ENCODE data around the gene DDX56.

DNA sequence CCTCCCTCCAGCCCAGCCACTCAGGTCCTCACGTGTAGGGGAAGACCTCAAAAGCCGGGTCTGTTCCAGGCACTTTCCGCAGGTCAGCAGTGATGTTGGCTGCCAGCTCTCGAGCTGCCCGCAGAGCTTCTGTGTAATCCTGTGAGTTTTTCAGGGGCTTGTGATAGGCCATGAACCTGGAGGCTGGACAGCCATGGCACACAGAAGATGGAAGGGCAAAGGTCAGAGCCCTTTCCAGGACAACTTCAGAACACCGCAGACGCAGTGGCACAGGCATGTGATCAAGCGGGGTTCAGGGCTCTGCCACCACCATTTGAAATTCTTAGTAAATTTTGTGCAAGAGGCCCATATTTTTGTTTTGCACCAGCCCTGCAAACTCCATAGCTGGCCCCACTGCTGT is 56.5 kb downstream of the DDX56 start:
- TF ChIP-seq, protein P1, sequence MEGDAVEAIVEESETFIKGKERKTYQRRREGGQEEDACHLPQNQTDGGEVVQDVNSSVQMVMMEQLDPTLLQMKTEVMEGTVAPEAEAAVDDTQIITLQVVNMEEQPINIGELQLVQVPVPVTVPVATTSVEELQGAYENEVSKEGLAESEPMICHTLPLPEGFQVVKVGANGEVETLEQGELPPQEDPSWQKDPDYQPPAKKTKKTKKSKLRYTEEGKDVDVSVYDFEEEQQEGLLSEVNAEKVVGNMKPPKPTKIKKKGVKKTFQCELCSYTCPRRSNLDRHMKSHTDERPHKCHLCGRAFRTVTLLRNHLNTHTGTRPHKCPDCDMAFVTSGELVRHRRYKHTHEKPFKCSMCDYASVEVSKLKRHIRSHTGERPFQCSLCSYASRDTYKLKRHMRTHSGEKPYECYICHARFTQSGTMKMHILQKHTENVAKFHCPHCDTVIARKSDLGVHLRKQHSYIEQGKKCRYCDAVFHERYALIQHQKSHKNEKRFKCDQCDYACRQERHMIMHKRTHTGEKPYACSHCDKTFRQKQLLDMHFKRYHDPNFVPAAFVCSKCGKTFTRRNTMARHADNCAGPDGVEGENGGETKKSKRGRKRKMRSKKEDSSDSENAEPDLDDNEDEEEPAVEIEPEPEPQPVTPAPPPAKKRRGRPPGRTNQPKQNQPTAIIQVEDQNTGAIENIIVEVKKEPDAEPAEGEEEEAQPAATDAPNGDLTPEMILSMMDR (conservative IDR thresholded peaks at IDR 0.05; ENCODE audit: low read length), result no peak
- no peak for TF ChIP-seq EZH2phosphoT487 (IDR thresholded peaks at IDR 0.05; ENCODE audit: borderline replicate concordance)
